HTR-8/SVneo (cell line): ENCODE data around the gene FAT1.

Experiments
- DNase-seq: peaks from one replicate; pipeline ENCODE4 v3.0.0; 2011; ENCODE audit warnings: low spot score, mixed read lengths; ENCODE audit not compliant: insufficient read length
- FAIRE-seq: peaks from 2 replicates; lab custom pipeline; 2011; peaks lifted over from hg19 to GRCh38; lab: Jason Lieb, UNC

Gene FAT1

GRCh38 chr4:186755550-186756519 lies 32.2 kb upstream of the FAT1 start:
- no peak for FAIRE-seq
- DNase-seq, result no peak

GRCh38 chr4:186754976-186755375 lies 31.3 kb upstream of the FAT1 start:
- DNase-seq (no peak), FAIRE-seq (no peak)

DNA sequence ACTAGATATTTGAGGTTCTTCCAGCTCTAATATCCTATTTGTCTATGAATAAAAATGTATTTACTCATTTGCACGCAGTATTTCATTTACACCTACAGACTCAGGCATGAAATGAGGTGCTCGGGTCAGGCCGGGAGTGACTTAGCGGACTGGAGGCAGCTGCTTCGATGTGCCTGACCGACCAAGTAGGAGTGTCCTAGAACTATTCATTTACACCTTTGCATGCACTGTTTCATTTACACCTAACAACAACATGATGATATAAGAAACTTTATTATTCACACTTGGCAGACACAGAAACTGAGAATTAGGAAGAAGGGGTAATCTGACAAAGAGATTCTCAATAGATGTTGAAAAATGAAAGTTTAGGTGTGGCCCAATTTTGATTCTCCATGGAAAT lies 28.7 kb upstream of the FAT1 start:
- DNase-seq, result no peak
- FAIRE-seq, result no peak

GRCh38 chr4:186749611-186750281 lies 26.1 kb upstream of the FAT1 start:
- DNase-seq, result no peak

DNA sequence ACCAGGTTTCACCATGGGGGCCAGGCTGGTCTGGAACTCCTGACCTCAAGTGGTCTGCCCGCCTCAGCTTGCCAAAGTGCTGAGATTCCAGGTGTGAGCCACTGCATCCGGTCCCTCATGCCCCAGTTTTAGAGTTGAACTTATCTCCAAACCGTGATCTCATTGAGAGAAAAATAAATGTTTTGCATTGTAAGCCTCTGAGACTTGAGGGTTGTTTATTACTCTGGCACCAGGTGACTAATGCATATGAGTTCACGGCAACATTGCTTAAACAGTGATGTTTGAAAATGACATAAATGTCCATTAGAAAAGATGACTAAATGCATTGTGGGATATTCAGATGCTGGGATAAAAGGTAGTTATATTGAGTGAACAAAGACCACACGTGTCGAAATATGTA lies 22.9 kb upstream of the FAT1 start:
- FAIRE-seq (peak; percentile 16), DNase-seq (no peak)

More at GRCh38 chr4:186749611-186750281, 26.1 kb upstream of the FAT1 start:
- FAIRE-seq, result no peak

GRCh38 chr4:186743261-186743660 lies 19.6 kb upstream of the FAT1 start:
- no peak for DNase-seq
- no peak for FAIRE-seq

- DNase-seq (no peak), FAIRE-seq (no peak)
Measured at GRCh38 chr4:186740822-186741221, 17.2 kb upstream of the FAT1 start.

DNA sequence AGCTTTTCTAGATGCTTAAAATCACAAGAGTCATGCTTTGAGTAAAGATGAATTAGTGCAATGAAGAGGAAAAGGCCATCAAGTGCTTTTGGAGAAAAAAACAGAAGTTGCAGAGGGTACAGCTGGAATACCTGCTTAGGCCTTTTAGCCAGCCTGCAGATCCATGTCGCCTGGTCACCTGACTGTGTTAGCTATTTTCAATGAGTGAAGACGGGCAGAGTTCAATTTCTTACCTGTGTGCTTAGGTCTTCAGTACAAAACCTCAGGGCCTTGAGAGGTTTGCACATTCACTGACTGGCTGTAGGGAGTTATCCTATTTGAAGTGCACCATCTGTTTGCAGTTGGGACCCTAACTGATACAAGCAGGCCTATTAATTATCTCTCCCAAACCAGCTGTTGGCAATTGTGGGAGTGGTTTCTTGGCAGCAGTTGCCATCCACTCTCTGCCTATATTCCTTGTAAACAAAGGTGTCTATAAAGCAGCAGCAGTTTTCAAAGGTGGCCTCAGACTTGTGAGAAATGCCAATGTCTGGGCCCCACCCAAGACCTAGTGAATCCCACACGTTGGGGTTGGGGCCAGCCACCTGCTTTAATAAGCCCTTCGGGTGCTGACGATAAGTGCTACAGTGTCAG lies 16.3 kb upstream of the FAT1 start:
- DNase-seq (no peak), FAIRE-seq (peak; percentile 49)

DNA sequence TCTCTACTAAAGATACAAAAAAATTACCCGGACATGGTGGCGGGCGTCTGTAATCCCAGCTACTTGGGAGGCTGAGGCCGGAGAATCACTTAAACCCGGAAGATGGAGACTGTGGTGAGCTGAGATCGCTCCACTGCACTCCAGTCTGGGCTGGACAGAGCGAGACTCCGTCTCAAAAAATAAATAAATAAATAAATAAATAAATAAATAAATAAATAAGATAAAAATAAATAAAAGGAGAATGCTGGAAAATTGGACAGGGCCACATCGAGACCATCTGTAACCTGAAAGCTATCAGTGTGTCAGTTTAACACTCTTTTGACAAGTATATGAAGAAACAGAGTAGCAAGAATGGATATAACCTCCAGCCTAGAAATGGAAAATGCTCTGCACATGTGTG lies 15.7 kb upstream of the FAT1 start:
- DNase-seq (no peak), FAIRE-seq (no peak)

DNA sequence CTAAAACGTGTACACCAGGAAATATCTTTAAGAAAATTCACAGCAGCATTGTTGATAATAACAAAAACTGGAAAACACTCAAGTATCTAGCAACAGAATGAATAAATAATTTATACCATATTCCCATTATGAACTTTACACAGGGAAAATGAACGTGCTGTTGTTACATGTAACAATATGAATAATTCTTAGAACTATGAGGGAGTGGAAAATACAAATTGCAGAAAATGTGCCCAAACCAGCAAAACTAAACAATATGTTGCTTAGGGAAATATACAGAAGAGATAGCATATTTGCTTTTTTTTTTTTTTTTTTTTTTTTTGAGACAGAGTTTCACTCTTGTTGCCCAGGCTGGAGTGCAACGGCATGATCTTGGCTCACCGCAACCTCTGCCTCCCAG lies 14.8 kb upstream of the FAT1 start:
- no peak for DNase-seq
- FAIRE-seq, result no peak

GRCh38 chr4:186737427-186737826 lies 13.8 kb upstream of the FAT1 start:
- FAIRE-seq (no peak), DNase-seq (no peak)

DNA sequence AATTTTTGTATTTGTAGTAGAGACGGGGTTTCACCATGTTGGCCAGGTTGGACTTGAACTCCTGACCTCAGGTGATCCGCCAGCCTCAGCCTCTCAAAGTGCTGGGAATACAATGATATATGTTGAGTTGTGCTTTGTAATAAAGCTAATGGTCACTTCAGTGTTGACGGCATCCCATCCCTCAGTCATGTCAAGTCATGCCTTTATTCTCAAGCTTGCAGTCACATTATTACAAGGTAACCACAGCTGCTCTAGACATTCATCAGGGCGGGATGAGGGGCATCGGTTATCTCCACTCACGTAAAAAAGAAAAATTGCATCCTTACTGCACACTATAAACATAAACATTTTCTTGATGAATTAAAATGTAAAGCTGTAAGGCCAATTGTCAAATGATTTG lies 12.8 kb upstream of the FAT1 start:
- no peak for FAIRE-seq

GRCh38 chr4:186734251-186734650 lies 10.6 kb upstream of the FAT1 start:
- no peak for FAIRE-seq
- no peak for DNase-seq

More for the DNA sequence above, 12.8 kb upstream of the FAT1 start:
- DNase-seq, result no peak

- DNase-seq (no peak), FAIRE-seq (no peak)
Measured at GRCh38 chr4:186733778-186734177, 10.1 kb upstream of the FAT1 start.

DNA sequence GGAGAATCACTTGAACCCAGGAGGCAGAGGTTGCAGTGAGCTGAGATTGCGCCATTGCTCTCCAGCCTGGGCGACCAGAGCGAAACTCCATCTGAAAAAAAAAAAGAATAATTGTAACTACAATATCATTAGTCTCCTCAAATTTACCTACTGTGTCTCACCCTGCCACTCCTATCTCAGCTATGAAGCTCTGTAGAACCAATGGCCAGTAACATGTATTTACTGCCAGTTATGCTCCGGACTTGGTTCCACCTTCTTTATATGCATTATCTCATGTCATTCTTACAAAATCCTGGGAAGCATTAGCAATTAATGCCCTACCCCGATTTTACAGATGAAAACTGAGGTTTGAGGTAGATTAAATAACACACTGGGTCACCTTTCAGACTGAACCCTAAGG lies 7.0 kb upstream of the FAT1 start:
- no peak for FAIRE-seq
- DNase-seq, result no peak

DNA sequence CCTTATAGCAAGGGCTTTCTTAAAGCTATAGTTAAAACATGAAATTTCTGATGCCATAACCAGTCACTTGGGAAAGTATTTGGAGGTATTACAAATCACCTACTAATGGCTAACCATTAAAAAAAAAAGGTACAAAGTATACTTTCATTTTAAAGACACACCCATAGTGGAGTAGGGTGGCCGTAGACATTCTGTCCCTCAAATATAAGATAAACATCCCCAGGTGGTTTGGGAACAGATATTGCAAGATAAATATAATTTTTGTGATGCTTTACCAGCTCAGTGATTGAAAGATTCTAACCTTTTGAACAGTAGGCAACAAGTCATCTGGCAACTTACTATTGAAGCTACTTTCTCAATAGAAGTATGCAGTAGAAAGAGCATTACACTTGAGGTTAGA lies 6.2 kb upstream of the FAT1 start:
- DNase-seq (no peak), FAIRE-seq (no peak)

- DNase-seq (no peak), FAIRE-seq (no peak)
Measured at GRCh38 chr4:186728631-186729271, 5.1 kb upstream of the FAT1 start.

GRCh38 chr4:186727977-186728519 lies 4.4 kb upstream of the FAT1 start:
- FAIRE-seq, result no peak
- DNase-seq, result peak; percentile 46

DNA sequence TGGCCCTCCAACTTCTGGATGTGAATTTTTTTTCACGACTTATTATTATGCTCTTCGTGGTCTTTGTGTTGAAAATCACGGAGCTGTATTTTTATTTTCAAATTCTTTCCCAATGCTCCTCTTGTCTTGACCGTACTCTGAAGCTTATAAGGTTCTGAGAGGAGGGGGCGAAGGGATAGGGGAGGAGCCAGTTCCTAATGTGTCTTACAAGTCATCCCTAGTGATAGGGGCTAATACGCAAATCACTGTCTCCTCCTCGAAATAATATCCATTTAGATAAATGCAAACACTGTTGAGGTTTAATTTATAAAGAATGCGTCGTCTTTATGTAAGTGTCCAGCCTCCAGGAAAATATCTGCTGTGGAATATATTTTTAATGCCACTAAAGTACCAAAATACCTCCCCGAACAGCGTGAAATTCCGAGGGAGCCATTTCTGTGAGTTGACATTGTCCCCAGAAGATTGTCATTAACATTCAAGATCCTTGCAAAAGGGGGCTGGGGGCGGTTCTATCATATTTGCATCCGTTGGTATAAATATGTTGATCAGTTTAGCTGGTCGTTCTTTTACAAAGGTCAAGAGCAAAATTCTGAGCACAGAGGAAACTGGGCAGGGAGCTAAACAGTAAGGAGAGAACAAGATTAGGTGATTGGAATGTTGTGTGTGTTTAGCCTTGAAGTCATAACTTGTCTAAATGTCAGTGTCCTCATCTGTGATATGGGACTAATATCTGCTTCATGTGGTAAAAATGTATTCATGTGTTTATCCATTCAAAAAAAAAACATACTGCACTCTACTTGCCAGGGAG lies 3.7 kb upstream of the FAT1 start:
- FAIRE-seq, result no peak
- peak; percentile 35 for DNase-seq
